ENCODE measurements around the gene ARSJ. TPM values are rescaled to one million over a fixed set of nuclear protein-coding genes. Genes with fewer than 3 reads are reported as not detected.
A peak's percentile ranks its signal among the peaks of the same experiment; 100 is the strongest.

Gene ARSJ
- total RNA-seq, 1 experiment from 2014 or later: 4.6 TPM

DNA sequence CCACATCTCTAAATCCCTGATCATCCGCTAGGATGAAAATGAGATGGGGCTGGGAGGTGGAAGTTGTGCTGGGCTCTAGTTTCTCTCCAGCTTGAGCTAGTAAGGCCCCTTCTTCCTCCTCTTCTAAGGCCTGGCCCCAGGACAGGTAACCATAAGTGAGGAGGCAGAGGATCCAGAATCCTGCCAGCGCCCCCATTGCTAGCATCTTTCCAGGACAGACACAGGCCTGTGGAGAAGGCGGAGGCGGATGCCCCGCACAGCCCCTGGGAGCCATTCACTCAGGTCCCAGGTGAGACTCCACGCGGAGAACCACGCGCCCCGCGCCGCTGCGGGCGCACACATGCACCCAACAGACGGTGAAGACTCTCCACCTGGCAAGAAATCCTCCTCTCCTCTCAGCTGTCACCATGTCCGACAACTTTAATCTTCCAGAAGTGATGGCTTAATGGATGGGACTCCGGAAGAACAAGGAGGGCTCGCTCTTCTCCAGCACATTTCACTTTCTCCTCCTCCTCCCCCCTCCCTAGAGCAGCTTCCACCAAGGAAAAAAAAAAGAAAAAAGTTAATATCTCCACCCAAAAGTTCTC, 793 bp downstream of the ARSJ start:
- H3K9me3 ChIP-seq (ENCODE audit: low read depth, low read length, poor library complexity, severe bottlenecking): peaks cover 3% of the 10 kb centered on the region
- H3K27me3 ChIP-seq (replicated peaks; ENCODE audit: insufficient read depth, low read depth, low read length, poor library complexity): peaks cover 5% of the 10 kb centered on the region
- H3K4me3 ChIP-seq (ENCODE audit: low read depth, low read length, poor library complexity, severe bottlenecking): peak overlapping the region; percentile 69
- TF ChIP-seq, protein P1, sequence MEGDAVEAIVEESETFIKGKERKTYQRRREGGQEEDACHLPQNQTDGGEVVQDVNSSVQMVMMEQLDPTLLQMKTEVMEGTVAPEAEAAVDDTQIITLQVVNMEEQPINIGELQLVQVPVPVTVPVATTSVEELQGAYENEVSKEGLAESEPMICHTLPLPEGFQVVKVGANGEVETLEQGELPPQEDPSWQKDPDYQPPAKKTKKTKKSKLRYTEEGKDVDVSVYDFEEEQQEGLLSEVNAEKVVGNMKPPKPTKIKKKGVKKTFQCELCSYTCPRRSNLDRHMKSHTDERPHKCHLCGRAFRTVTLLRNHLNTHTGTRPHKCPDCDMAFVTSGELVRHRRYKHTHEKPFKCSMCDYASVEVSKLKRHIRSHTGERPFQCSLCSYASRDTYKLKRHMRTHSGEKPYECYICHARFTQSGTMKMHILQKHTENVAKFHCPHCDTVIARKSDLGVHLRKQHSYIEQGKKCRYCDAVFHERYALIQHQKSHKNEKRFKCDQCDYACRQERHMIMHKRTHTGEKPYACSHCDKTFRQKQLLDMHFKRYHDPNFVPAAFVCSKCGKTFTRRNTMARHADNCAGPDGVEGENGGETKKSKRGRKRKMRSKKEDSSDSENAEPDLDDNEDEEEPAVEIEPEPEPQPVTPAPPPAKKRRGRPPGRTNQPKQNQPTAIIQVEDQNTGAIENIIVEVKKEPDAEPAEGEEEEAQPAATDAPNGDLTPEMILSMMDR (conservative IDR thresholded peaks at IDR 0.05; ENCODE audit: low read depth, low read length): no peak
- TF ChIP-seq EZH2 (IDR thresholded peaks at IDR 0.05; ENCODE audit: borderline replicate concordance, low read depth, low read length, poor library complexity, severe bottlenecking): no peak
- no peaks in the 10 kb centered on the region for H3K36me3 ChIP-seq (ENCODE audit: insufficient read depth, low read length, poor library complexity, severe bottlenecking)
- no peaks in the 10 kb centered on the region for H3K4me1 ChIP-seq (ENCODE audit: insufficient read depth, low read length, poor library complexity, severe bottlenecking)
- H3K27ac ChIP-seq (ENCODE audit: low read depth, low read length, poor library complexity, severe bottlenecking): peak overlapping the region; percentile 71
- CTCF ChIA-PET: interaction anchor here (0.7 kb wide), 1 partner anchor 430 kb away, joined by 3 read pairs; no protein-coding TSS in a partner anchor
- no peak for DNase-seq (ENCODE audit: low spot score)
- POLR2A ChIA-PET (ENCODE audit: low non-redundant PET): interaction anchor here (0.6 kb wide), 1 partner anchor 311 kb away, joined by 3 read pairs; no protein-coding TSS in a partner anchor
- intact Hi-C loops (cut with micrococcal nuclease; ENCODE audit: unreplicated experiment): no loop called here
- TSS peak; percentile 43 for BruUV-seq (replicated peaks)

DNA sequence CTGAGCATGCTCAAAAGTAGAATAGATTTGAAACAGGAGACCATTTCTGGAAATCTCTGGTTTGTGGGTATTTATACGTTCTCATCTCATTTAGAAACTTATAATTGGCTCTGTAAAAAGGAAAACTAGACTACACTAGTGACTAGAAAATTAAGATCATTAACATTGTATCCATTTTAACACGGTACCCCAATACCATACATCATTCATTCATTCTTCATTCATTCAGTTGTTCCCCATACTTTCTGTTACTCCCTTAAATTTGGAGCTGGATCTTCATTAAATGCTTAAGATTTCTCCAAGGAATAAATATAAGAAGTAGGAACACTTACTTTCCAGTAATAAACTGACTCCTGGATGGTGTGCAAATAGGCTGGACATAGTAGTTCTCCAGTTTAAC, 1.3 kb downstream of the ARSJ start:
- no peaks in the 10 kb centered on the region for H3K36me3 ChIP-seq (ENCODE audit: insufficient read depth, low read length, poor library complexity, severe bottlenecking)
- TF ChIP-seq, protein P1 (conservative IDR thresholded peaks at IDR 0.05; ENCODE audit: low read depth, low read length): no peak
- TF ChIP-seq EZH2 (IDR thresholded peaks at IDR 0.05; ENCODE audit: borderline replicate concordance, low read depth, low read length, poor library complexity, severe bottlenecking): no peak
- BruUV-seq (replicated peaks): no TSS peak
- peak overlapping the region; percentile 69 for H3K4me3 ChIP-seq (ENCODE audit: low read depth, low read length, poor library complexity, severe bottlenecking)
- intact Hi-C loops (cut with micrococcal nuclease; ENCODE audit: unreplicated experiment): no loop called here
- DNase-seq (ENCODE audit: low spot score): no peak
- ChIA-PET CTCF (no interaction called here), POLR2A (ENCODE audit: low non-redundant PET) (interaction anchor here (0.6 kb wide), 1 partner anchor 312 kb away, joined by 3 read pairs; no protein-coding TSS in a partner anchor)
- peaks cover 5% of the 10 kb centered on the region for H3K4me1 ChIP-seq (ENCODE audit: insufficient read depth, low read length, poor library complexity, severe bottlenecking)
- H3K9me3 ChIP-seq (ENCODE audit: low read depth, low read length, poor library complexity, severe bottlenecking): no peaks in the 10 kb centered on the region
- H3K27me3 ChIP-seq (replicated peaks; ENCODE audit: insufficient read depth, low read depth, low read length, poor library complexity): peaks cover 5% of the 10 kb centered on the region
- H3K27ac ChIP-seq (ENCODE audit: low read depth, low read length, poor library complexity, severe bottlenecking): no peak overlapping the region

DNA sequence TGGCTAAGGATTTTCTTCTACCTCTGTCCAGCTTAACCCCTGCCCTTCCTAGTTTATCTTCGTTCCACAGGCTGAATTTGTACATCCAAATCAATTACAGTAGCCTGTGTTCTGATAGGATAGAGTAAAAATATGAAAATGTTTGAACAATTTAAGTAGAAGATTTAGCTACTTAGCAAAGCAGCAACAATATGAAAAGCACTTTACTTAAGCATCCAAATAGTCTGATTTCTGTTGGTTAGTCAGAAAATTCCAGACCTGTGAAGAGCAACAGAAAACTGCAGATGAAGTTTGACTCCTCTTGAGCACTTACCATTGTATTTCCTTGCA, 2.0 kb downstream of the ARSJ start:
- no peaks in the 10 kb centered on the region for H3K36me3 ChIP-seq (ENCODE audit: insufficient read depth, low read length, poor library complexity, severe bottlenecking)
- no peak for DNase-seq (ENCODE audit: low spot score)
- peak overlapping the region; percentile 69 for H3K4me3 ChIP-seq (ENCODE audit: low read depth, low read length, poor library complexity, severe bottlenecking)
- ChIA-PET CTCF (interaction anchor here (0.6 kb wide), 1 partner anchor 400 kb away, joined by 3 read pairs; no protein-coding TSS in a partner anchor), POLR2A (ENCODE audit: low non-redundant PET) (no interaction called here)
- no peak overlapping the region for H3K27ac ChIP-seq (ENCODE audit: low read depth, low read length, poor library complexity, severe bottlenecking)
- no TSS peak for BruUV-seq (replicated peaks)
- peaks cover 7% of the 10 kb centered on the region for H3K4me1 ChIP-seq (ENCODE audit: insufficient read depth, low read length, poor library complexity, severe bottlenecking)
- no peaks in the 10 kb centered on the region for H3K9me3 ChIP-seq (ENCODE audit: low read depth, low read length, poor library complexity, severe bottlenecking)
- intact Hi-C loops (cut with micrococcal nuclease; ENCODE audit: unreplicated experiment): no loop called here
- H3K27me3 ChIP-seq (replicated peaks; ENCODE audit: insufficient read depth, low read depth, low read length, poor library complexity): peaks cover 5% of the 10 kb centered on the region
- TF ChIP-seq EZH2 (IDR thresholded peaks at IDR 0.05; ENCODE audit: borderline replicate concordance, low read depth, low read length, poor library complexity, severe bottlenecking): no peak
- TF ChIP-seq, protein P1 (conservative IDR thresholded peaks at IDR 0.05; ENCODE audit: low read depth, low read length): no peak
